ENCODE results near the gene EED.

DNA sequence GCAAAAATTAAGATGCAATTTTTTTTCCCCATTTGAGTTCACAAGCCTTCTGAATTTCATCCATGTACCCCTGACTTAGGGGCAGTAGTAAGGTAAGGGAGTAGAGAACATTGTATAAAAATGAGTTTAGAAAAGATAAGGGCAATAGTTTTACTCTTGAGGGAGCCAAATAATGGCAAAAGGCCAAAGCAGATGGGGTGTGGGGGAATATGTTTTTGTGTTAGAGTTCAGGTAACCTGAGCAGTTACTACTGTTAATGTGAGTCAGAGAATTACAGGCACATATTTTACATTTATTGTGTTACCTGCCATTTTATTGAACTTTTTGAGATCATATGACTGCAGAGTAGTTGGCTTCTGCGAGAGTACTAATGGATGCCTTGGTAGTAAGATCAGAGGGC, 3.1 kb downstream of the EED start:
- TF ChIP-seq, protein P1, sequence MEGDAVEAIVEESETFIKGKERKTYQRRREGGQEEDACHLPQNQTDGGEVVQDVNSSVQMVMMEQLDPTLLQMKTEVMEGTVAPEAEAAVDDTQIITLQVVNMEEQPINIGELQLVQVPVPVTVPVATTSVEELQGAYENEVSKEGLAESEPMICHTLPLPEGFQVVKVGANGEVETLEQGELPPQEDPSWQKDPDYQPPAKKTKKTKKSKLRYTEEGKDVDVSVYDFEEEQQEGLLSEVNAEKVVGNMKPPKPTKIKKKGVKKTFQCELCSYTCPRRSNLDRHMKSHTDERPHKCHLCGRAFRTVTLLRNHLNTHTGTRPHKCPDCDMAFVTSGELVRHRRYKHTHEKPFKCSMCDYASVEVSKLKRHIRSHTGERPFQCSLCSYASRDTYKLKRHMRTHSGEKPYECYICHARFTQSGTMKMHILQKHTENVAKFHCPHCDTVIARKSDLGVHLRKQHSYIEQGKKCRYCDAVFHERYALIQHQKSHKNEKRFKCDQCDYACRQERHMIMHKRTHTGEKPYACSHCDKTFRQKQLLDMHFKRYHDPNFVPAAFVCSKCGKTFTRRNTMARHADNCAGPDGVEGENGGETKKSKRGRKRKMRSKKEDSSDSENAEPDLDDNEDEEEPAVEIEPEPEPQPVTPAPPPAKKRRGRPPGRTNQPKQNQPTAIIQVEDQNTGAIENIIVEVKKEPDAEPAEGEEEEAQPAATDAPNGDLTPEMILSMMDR (IDR thresholded peaks at IDR 0.05) = no peak
- no peak for TF ChIP-seq POLR2A (IDR thresholded peaks at IDR 0.05)

Measured in thyroid gland (tissue), 4 donors.